ENCODE results near the gene GPC5. TPM values are rescaled to one million over a fixed set of nuclear protein-coding genes. Genes with fewer than 3 reads are reported as not detected.

The GPC5 gene
- polyA plus RNA-seq, 2 of the 4 experiments (the other 2 are of a cell fraction) = not detected

GRCh38 chr13:91618315-91618714 lies 219.9 kb downstream of the GPC5 start:
- H3K4me3 ChIP-seq = no peak overlapping the region
- TF ChIP-seq ZFP36 (IDR thresholded peaks at IDR 0.05; ENCODE audit: borderline replicate concordance, partially characterized antibody) = no peak
- TF ChIP-seq, protein P1, sequence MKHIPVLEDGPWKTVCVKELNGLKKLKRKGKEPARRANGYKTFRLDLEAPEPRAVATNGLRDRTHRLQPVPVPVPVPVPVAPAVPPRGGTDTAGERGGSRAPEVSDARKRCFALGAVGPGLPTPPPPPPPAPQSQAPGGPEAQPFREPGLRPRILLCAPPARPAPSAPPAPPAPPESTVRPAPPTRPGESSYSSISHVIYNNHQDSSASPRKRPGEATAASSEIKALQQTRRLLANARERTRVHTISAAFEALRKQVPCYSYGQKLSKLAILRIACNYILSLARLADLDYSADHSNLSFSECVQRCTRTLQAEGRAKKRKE (CRISPR knock-in tag; IDR thresholded peaks at IDR 0.05; ENCODE audit: low read depth) = no peak
- no peak for TF ChIP-seq KDM1A (IDR thresholded peaks at IDR 0.05; ENCODE audit: low read depth)
- no peak for TF ChIP-seq FOSB (CRISPR knock-in tag; IDR thresholded peaks at IDR 0.05)
- TF ChIP-seq, protein P2, sequence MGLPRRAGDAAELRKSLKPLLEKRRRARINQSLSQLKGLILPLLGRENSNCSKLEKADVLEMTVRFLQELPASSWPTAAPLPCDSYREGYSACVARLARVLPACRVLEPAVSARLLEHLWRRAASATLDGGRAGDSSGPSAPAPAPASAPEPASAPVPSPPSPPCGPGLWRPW (IDR thresholded peaks at IDR 0.05) = no peak
- no peak for TF ChIP-seq RNF2 (IDR thresholded peaks at IDR 0.05; ENCODE audit: borderline replicate concordance, low read depth)
- ChIA-PET CTCF (no interaction called here), POLR2A (no interaction called here)
- ATAC-seq (no peak), FAIRE-seq (no peak), DNase-seq (ENCODE audit: low read depth in 1 of 2, low spot score in 1 of 2) (no peak)
- no peak overlapping the region for H3K27ac ChIP-seq
- no peaks in the 10 kb centered on the region for H3K9me3 ChIP-seq
- H3K4me1 ChIP-seq = no peaks in the 10 kb centered on the region
- H3K4me2 ChIP-seq = no peak overlapping the region
- WGBS (ENCODE audit: missing lambda C conversion rate) = 21% methylated on average over 3 of the region's 3 CpGs

GRCh38 chr13:91620670-91621141 lies 222.3 kb downstream of the GPC5 start:
- H3K4me2 ChIP-seq = no peak overlapping the region
- CTCF ChIA-PET = no interaction called here
- no peak overlapping the region for H3K27ac ChIP-seq
- ATAC-seq (no peak), DNase-seq (ENCODE audit: low read depth in 1 of 2, low spot score in 1 of 2) (no peak), FAIRE-seq (no peak)
- TF ChIP-seq GATA3 (IDR thresholded peaks at IDR 0.05; ENCODE audit: borderline replicate concordance) (no peak), ELK1 (IDR thresholded peaks at IDR 0.05; ENCODE audit: low read depth, low read length) (no peak), HOXB13 (CRISPR knock-in tag; IDR thresholded peaks at IDR 0.05; ENCODE audit: low read depth) (no peak), TP53 (CRISPR knock-in tag; IDR thresholded peaks at IDR 0.05) (no peak), POLR2AphosphoS2 (conservative IDR thresholded peaks at IDR 0.05; ENCODE audit: low read length) (no peak), HEYL (CRISPR knock-in tag; IDR thresholded peaks at IDR 0.05) (no peak), USF2 (IDR thresholded peaks at IDR 0.05) (no peak), PBX3 (IDR thresholded peaks at IDR 0.05) (no peak), SMC3 (IDR thresholded peaks at IDR 0.05) (no peak), KDM1A (IDR thresholded peaks at IDR 0.05; ENCODE audit: low read depth) (no peak), FOXS1 (CRISPR knock-in tag; IDR thresholded peaks at IDR 0.05) (no peak), FOSL2 (IDR thresholded peaks at IDR 0.05) (no peak), FOSL2 (CRISPR knock-in tag; IDR thresholded peaks at IDR 0.05) (no peak), RARB (CRISPR knock-in tag; IDR thresholded peaks at IDR 0.05) (no peak), PHF8 (IDR thresholded peaks at IDR 0.05; ENCODE audit: borderline replicate concordance, low read depth) (no peak), REST (IDR thresholded peaks at IDR 0.05) (no peak), SREBF2 (IDR thresholded peaks at IDR 0.05) (no peak), RCOR1 (IDR thresholded peaks at IDR 0.05; ENCODE audit: low read depth, low read length) (no peak), CBX8 (IDR thresholded peaks at IDR 0.05) (no peak), BHLHE40 (IDR thresholded peaks at IDR 0.05; ENCODE audit: low read depth, low read length) (no peak)
- TF ChIP-seq, protein P3, sequence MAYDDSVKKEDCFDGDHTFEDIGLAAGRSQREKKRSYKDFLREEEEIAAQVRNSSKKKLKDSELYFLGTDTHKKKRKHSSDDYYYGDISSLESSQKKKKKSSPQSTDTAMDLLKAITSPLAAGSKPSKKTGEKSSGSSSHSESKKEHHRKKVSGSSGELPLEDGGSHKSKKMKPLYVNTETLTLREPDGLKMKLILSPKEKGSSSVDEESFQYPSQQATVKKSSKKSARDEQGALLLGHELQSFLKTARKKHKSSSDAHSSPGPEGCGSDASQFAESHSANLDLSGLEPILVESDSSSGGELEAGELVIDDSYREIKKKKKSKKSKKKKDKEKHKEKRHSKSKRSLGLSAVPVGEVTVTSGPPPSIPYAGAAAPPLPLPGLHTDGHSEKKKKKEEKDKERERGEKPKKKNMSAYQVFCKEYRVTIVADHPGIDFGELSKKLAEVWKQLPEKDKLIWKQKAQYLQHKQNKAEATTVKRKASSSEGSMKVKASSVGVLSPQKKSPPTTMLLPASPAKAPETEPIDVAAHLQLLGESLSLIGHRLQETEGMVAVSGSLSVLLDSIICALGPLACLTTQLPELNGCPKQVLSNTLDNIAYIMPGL (CRISPR knock-in tag; IDR thresholded peaks at IDR 0.05; ENCODE audit: borderline replicate concordance) = no peak
- H3K4me1 ChIP-seq = no peaks in the 10 kb centered on the region
- no peak overlapping the region for H3K4me3 ChIP-seq
- POLR2A ChIA-PET = no interaction called here
- H3K9me3 ChIP-seq = no peaks in the 10 kb centered on the region
- WGBS (ENCODE audit: missing lambda C conversion rate) = 6% methylated on average over 2 of the region's 2 CpGs

Data from A549 (cell line).